ENCODE results near the gene ZNF300. TPM values are rescaled to one million over a fixed set of nuclear protein-coding genes. Genes with fewer than 3 reads are reported as not detected.
A peak's percentile ranks its signal among the peaks of the same experiment; 100 is the strongest.

The ZNF300 gene
- total and polyA plus RNA-seq, 4 donors: 0.28 to 0.84 (median 0.56) TPM

DNA sequence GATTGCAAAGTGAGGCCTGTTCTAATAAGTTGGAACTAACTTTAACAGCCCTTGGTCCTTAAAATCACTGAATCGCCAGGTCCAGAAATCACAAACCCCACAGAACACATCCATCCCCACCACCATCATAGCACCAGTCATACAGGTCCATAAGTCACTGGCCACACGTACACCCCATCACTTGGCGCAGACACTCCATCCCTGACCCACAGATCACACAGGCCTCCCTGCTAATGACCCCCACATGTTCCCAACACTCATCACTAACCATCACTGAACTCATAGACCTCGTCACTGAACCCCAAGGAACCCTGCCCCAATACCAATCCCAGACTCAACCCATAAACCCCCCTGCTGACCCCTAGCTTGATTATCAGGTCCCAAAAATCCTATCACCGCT, 41.2 kb upstream of the ZNF300 start:
- H3K9me3 ChIP-seq (ENCODE audit: control insufficient read depth in 4 of 4, low read length in 3 of 4): peaks cover 32 to 73% (median 49%) of the 10 kb centered on the region in 4 donors
- DNase-seq (ENCODE audit: low spot score): no peak
- no peak for TF ChIP-seq HNF4A (conservative IDR thresholded peaks at IDR 0.05)
- no peak for TF ChIP-seq JUND (IDR thresholded peaks at IDR 0.05)
- no peak for TF ChIP-seq TAF1 (conservative IDR thresholded peaks at IDR 0.05)
- no peak for TF ChIP-seq EGR1 (IDR thresholded peaks at IDR 0.05; ENCODE audit: low read depth in 2 of 2)
- TF ChIP-seq, protein P1, sequence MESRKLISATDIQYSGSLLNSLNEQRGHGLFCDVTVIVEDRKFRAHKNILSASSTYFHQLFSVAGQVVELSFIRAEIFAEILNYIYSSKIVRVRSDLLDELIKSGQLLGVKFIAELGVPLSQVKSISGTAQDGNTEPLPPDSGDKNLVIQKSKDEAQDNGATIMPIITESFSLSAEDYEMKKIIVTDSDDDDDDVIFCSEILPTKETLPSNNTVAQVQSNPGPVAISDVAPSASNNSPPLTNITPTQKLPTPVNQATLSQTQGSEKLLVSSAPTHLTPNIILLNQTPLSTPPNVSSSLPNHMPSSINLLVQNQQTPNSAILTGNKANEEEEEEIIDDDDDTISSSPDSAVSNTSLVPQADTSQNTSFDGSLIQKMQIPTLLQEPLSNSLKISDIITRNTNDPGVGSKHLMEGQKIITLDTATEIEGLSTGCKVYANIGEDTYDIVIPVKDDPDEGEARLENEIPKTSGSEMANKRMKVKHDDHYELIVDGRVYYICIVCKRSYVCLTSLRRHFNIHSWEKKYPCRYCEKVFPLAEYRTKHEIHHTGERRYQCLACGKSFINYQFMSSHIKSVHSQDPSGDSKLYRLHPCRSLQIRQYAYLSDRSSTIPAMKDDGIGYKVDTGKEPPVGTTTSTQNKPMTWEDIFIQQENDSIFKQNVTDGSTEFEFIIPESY (IDR thresholded peaks at IDR 0.05): no peak
- no peak for TF ChIP-seq FOXA1 (IDR thresholded peaks at IDR 0.05)
- TF ChIP-seq NR2F2 (IDR thresholded peaks at IDR 0.05): no peak
- TF ChIP-seq, protein P2, sequence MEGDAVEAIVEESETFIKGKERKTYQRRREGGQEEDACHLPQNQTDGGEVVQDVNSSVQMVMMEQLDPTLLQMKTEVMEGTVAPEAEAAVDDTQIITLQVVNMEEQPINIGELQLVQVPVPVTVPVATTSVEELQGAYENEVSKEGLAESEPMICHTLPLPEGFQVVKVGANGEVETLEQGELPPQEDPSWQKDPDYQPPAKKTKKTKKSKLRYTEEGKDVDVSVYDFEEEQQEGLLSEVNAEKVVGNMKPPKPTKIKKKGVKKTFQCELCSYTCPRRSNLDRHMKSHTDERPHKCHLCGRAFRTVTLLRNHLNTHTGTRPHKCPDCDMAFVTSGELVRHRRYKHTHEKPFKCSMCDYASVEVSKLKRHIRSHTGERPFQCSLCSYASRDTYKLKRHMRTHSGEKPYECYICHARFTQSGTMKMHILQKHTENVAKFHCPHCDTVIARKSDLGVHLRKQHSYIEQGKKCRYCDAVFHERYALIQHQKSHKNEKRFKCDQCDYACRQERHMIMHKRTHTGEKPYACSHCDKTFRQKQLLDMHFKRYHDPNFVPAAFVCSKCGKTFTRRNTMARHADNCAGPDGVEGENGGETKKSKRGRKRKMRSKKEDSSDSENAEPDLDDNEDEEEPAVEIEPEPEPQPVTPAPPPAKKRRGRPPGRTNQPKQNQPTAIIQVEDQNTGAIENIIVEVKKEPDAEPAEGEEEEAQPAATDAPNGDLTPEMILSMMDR (IDR thresholded peaks at IDR 0.05; ENCODE audit: low read depth, low read length, missing input control): no peak
- TF ChIP-seq HNF4G (IDR thresholded peaks at IDR 0.05): no peak
- TF ChIP-seq, protein P3, sequence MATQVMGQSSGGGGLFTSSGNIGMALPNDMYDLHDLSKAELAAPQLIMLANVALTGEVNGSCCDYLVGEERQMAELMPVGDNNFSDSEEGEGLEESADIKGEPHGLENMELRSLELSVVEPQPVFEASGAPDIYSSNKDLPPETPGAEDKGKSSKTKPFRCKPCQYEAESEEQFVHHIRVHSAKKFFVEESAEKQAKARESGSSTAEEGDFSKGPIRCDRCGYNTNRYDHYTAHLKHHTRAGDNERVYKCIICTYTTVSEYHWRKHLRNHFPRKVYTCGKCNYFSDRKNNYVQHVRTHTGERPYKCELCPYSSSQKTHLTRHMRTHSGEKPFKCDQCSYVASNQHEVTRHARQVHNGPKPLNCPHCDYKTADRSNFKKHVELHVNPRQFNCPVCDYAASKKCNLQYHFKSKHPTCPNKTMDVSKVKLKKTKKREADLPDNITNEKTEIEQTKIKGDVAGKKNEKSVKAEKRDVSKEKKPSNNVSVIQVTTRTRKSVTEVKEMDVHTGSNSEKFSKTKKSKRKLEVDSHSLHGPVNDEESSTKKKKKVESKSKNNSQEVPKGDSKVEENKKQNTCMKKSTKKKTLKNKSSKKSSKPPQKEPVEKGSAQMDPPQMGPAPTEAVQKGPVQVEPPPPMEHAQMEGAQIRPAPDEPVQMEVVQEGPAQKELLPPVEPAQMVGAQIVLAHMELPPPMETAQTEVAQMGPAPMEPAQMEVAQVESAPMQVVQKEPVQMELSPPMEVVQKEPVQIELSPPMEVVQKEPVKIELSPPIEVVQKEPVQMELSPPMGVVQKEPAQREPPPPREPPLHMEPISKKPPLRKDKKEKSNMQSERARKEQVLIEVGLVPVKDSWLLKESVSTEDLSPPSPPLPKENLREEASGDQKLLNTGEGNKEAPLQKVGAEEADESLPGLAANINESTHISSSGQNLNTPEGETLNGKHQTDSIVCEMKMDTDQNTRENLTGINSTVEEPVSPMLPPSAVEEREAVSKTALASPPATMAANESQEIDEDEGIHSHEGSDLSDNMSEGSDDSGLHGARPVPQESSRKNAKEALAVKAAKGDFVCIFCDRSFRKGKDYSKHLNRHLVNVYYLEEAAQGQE (IDR thresholded peaks at IDR 0.05): no peak
- TF ChIP-seq SP1 (IDR thresholded peaks at IDR 0.05): no peak
- no peak for TF ChIP-seq FOXA2 (IDR thresholded peaks at IDR 0.05)
- TF ChIP-seq, protein P4, sequence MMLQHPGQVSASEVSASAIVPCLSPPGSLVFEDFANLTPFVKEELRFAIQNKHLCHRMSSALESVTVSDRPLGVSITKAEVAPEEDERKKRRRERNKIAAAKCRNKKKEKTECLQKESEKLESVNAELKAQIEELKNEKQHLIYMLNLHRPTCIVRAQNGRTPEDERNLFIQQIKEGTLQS (IDR thresholded peaks at IDR 0.05): no peak
- TF ChIP-seq, protein P5, sequence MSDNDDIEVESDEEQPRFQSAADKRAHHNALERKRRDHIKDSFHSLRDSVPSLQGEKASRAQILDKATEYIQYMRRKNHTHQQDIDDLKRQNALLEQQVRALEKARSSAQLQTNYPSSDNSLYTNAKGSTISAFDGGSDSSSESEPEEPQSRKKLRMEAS (IDR thresholded peaks at IDR 0.05): no peak
- TF ChIP-seq GABPA (IDR thresholded peaks at IDR 0.05 in 1 of 2, conservative IDR thresholded peaks at IDR 0.05 in 1 of 2): no peak
- TF ChIP-seq RXRA (IDR thresholded peaks at IDR 0.05): no peak
- TF ChIP-seq YY1 (IDR thresholded peaks at IDR 0.05): no peak
- no peak for TF ChIP-seq RAD21 (IDR thresholded peaks at IDR 0.05)
- H3K36me3 ChIP-seq (ENCODE audit: control insufficient read depth in 4 of 4, insufficient read depth in 3 of 4, low read depth in 1 of 4, low read length in 3 of 4): peaks cover 0 to 6% (median 4%) of the 10 kb centered on the region in 4 donors
- 44% methylated on average over 5 of the region's 5 CpGs for WGBS
- no peak overlapping the region for H3K9ac ChIP-seq (ENCODE audit: low read depth in 1 of 2, low read length in 2 of 2)
- no peaks in the 10 kb centered on the region for H3K4me1 ChIP-seq (ENCODE audit: control insufficient read depth in 4 of 4, insufficient read depth in 4 of 4, low read length in 3 of 4)
- H3K27ac ChIP-seq (ENCODE audit: low read depth in 1 of 2, low read length in 2 of 2): peak overlapping the region in 1 of 2 donors; percentile 4
- H3K27me3 ChIP-seq (ENCODE audit: control insufficient read depth in 4 of 4, insufficient read depth in 4 of 4, low read length in 3 of 4): no peaks in the 10 kb centered on the region
- H3K4me3 ChIP-seq (ENCODE audit: low read depth in 1 of 3, low read length in 3 of 3): peak overlapping the region; percentile 45 to 72 (median 57)
